Psoas muscle (tissue), 8 donors: ENCODE data around the gene ESPL1. TPM values are rescaled to one million over a fixed set of nuclear protein-coding genes. Genes with fewer than 3 reads are reported as not detected.

Experiments
- ATAC-seq, 4 donors: fragments of 200-7000 bp; cut with Tn5 transposase; one replicate each; pipeline ENCODE4 v1.9.1; 2020; ENCODE audit warnings: moderate library complexity in 3 of 4, mild to moderate bottlenecking in 2 of 4
- DNase-seq, 2 donors: peaks; one replicate each; pipeline ENCODE4 v3.0.0-alpha.2; 2020
- H3K27ac ChIP-seq: fragments of 200-600 bp; one replicate; pipeline ENCODE4 v1.8.0; 2022
- H3K27me3 ChIP-seq, 3 donors: fragments of 200-600 bp in 1 of 3; one replicate each; pipeline versions ENCODE4 v1.6.1 to v1.8.0; 2013 to 2022; ENCODE audit warnings: low read length in 2 of 3, mild to moderate bottlenecking in 2 of 3, moderate library complexity in 1 of 3; ENCODE audit not compliant: insufficient read depth in 3 of 3
- H3K36me3 ChIP-seq, 2 donors: fragments of 200-600 bp in 1 of 2; one replicate each; pipeline versions ENCODE4 v1.6.1 to v1.8.0; 2013 to 2022; ENCODE audit warnings: low read depth in 1 of 2, mild to moderate bottlenecking in 1 of 2, moderate library complexity in 1 of 2; ENCODE audit not compliant: insufficient read depth in 1 of 2
- H3K4me1 ChIP-seq: fragments of 200-600 bp; one replicate; pipeline ENCODE4 v1.8.0; 2022
- H3K4me3 ChIP-seq: fragments of 200-600 bp; one replicate; pipeline ENCODE4 v1.8.0; 2022; ENCODE audit warnings: mild to moderate bottlenecking
- H3K9me3 ChIP-seq: fragments of 200-600 bp; one replicate; pipeline ENCODE4 v1.8.0; 2022
- CTCF ChIP-seq: fragments of 200-600 bp; IDR thresholded peaks from one replicate; pipeline ENCODE4 v1.8.0; 2022; ENCODE audit warnings: antibody characterized with exemption
- WGBS, 3 donors: extraction: QIAGEN DNeasy Blood & Tissue Kit; methylation state at CpG; one replicate each; pipeline versions ENCODE4 v1.1.6 to v1.1.7; 2013; 5-methylcytosine and 5-hydroxymethylcytosine counted together
- intact Hi-C, 2 donors: fragments of 100-400 bp; cut with DNase I; formaldehyde crosslinking; loops; one replicate each; pipeline versions ENCODE4 v1.11.0 to v1.14.2; 2022
- polyA plus RNA-seq, 3 donors: library from polyadenylated mRNA; stranded (reverse); fragments of 200-250 nt; gene quantifications; one replicate each; pipeline ENCODE4 v1.2.3, GENCODE V29; 2013
- total RNA-seq, 4 donors: library from RNA; stranded (reverse); fragmentation: NEBNext Ultra II Directional in 2 of 4; extraction: Animal tissue kit (Norgen Biotek cat#: 25700) in 2 of 4; gene quantifications; one replicate each; pipeline versions ENCODE4 v1.2.1 to v1.2.4, GENCODE V29; 2021 to 2023
- donor health status: healthy with polysubstance abuse.
- donor health status: DM: no; HTN: no; CAD: no; lungs with moderate emphysema.
- donor health status: Bipolar disorder and iron deficiency.
- donor health status: healthy.
- donor health status: DM: yes; HTN: yes; CAD: no.
- donor health status: DM: no; HTN: no; CAD: no.
- donor health status: DM: no; HTN: no; CAD: no.
- donor health status: DM: yes; HTN: yes; CAD: no.

ESPL1 gene
- total and polyA plus RNA-seq, 7 donors: 0.03 to 0.48 (median 0.30) TPM; not detected in 2

- Histone ChIP-seq H3K4me1 (no peaks in the 10 kb centered on the region), H3K4me3 (no peak overlapping the region), H3K9me3 (no peaks in the 10 kb centered on the region), H3K36me3 (peaks cover 11 to 83% of the 10 kb centered on the region in 2 donors), H3K27ac (no peak overlapping the region), H3K27me3 (no peaks in the 10 kb centered on the region)
- 72 to 84% (median 73%) methylated on average over 4 of the region's 4 CpGs for WGBS, 3 donors
- ATAC-seq (no peak), DNase-seq (no peak)
- intact Hi-C loops: no loop called here
- no peak for TF ChIP-seq CTCF
Observed at GRCh38 chr12:53308276-53308675, 40.2 kb downstream of the ESPL1 start.

GRCh38 chr12:53313996-53314395 lies 45.9 kb downstream of the ESPL1 start:
- 61 to 62% (median 62%) methylated on average over 3 of the region's 3 CpGs for WGBS, 3 donors
- Histone ChIP-seq H3K9me3 (no peaks in the 10 kb centered on the region), H3K27ac (no peak overlapping the region), H3K27me3 (no peaks in the 10 kb centered on the region), H3K4me1 (no peaks in the 10 kb centered on the region), H3K36me3 (peaks cover 4 to 92% of the 10 kb centered on the region in 2 donors), H3K4me3 (no peak overlapping the region)
- ATAC-seq (no peak), DNase-seq (no peak)
- intact Hi-C loops: no loop called here
- TF ChIP-seq CTCF: no peak

- Histone ChIP-seq H3K9me3 (no peaks in the 10 kb centered on the region), H3K27ac (peak overlapping the region; percentile 93), H3K27me3 (no peaks in the 10 kb centered on the region), H3K4me1 (peaks cover 26% of the 10 kb centered on the region), H3K36me3 (peaks cover 0 to 40% of the 10 kb centered on the region in 2 donors), H3K4me3 (peak overlapping the region; percentile 85)
- ATAC-seq (no peak), DNase-seq (no peak)
- intact Hi-C loops: loop anchor here in 1 of 2 donors (2.0 kb wide), 1 partner anchor 22 kb away; the partner anchor contains the start of gene MYG1
- TF ChIP-seq CTCF: no peak
- WGBS, 3 donors: 31 to 36% (median 31%) methylated on average over 10 of the region's 10 CpGs
Observed at GRCh38 chr12:53320352-53321195, 52.5 kb downstream of the ESPL1 start.

GRCh38 chr12:53324113-53324778 lies 56.1 kb downstream of the ESPL1 start:
- ATAC-seq: no peak
- H3K4me1 ChIP-seq: peaks cover 26% of the 10 kb centered on the region
- H3K36me3 ChIP-seq: peaks cover 0 to 8% of the 10 kb centered on the region in 2 donors
- DNase-seq: peak in 1 of 2 donors; percentile 52
- 37 to 42% (median 39%) methylated on average over 28 of the region's 28 CpGs for WGBS, 3 donors
- no peaks in the 10 kb centered on the region for H3K9me3 ChIP-seq
- intact Hi-C loops: loop anchor here in 1 of 2 donors (2.0 kb wide), 1 partner anchor 177 kb away; the partner anchor contains the start of gene TARBP2
- no peak for TF ChIP-seq CTCF
- H3K27me3 ChIP-seq: no peaks in the 10 kb centered on the region
- peak overlapping the region; percentile 95 for H3K27ac ChIP-seq
- H3K4me3 ChIP-seq: peak overlapping the region; percentile 88
